ENCODE measurements around the gene CRACR2B.

DNA sequence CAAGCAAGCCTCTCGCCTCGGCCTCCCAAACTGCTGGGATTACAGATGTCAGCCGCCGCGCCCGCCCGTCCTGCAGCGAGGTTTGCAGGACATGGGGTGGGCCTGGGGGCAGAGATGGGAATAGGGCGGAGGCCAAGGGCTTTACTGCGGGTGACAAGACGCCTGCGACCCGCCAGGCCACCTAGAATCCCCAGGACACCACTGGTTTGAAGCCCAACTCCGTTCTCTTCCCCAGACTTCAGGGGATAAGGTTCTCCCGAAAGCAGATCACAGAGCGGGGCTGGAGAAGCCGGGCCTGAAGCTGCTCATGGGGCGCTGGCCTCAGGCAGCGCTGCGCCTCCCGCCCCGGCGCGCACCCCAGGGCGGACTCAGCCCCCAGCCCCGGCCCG lies 14.3 kb downstream of the CRACR2B start:
- no peak for TF ChIP-seq CTCF (IDR thresholded peaks at IDR 0.05; ENCODE audit: low read depth, low read length, poor library complexity, severe bottlenecking)
- no peak for TF ChIP-seq EZH2phosphoT487 (IDR thresholded peaks at IDR 0.05; ENCODE audit: borderline replicate concordance, low read length)

Data from DOHH2 (cell line).